GM21825 (cell line): Measurements from ENCODE around the gene ASB4.
"Not testable (repeated sequence)": the region's sequence is repeated elsewhere in the genome, so short reads cannot be mapped to it uniquely, and the experiment has no call there.

Experiments
- ATAC-seq: cut with Tn5 transposase; IDR thresholded peaks from one replicate; pipeline ENCODE4 v1.9.1; 2021; ENCODE audit warnings: mild to moderate bottlenecking, moderate library complexity; ENCODE audit not compliant: unreplicated experiment

ASB4 gene

GRCh38 chr7:95549818-95550529, 64.2 kb downstream of the ASB4 start:
- no peak for ATAC-seq

- ATAC-seq: no peak
Measured at GRCh38 chr7:95550546-95550945, 64.8 kb downstream of the ASB4 start.

- not testable (repeated sequence) for ATAC-seq
Measured at GRCh38 chr7:95552010-95552926, 66.5 kb downstream of the ASB4 start.

GRCh38 chr7:95553939-95554338, 68.2 kb downstream of the ASB4 start:
- no peak for ATAC-seq

GRCh38 chr7:95556777-95557176, 71.0 kb downstream of the ASB4 start:
- no peak for ATAC-seq

GRCh38 chr7:95558864-95559263, 73.1 kb downstream of the ASB4 start:
- no peak for ATAC-seq

GRCh38 chr7:95560674-95561073, 74.9 kb downstream of the ASB4 start:
- no peak for ATAC-seq

- no peak for ATAC-seq
Measured at GRCh38 chr7:95569720-95570119, 84.0 kb downstream of the ASB4 start.

GRCh38 chr7:95577137-95577536, 91.4 kb downstream of the ASB4 start:
- no peak for ATAC-seq

GRCh38 chr7:95578299-95578855, 92.6 kb downstream of the ASB4 start:
- ATAC-seq: no peak

- no peak for ATAC-seq
Measured at GRCh38 chr7:95579318-95579717, 93.6 kb downstream of the ASB4 start.

- no peak for ATAC-seq
Measured at GRCh38 chr7:95581467-95581866, 95.7 kb downstream of the ASB4 start.

GRCh38 chr7:95582578-95583293, 97.0 kb downstream of the ASB4 start:
- no peak for ATAC-seq

- no peak for ATAC-seq
Measured at GRCh38 chr7:95583834-95584621, 98.3 kb downstream of the ASB4 start.

GRCh38 chr7:95584769-95585425, 99.2 kb downstream of the ASB4 start:
- ATAC-seq: no peak

- ATAC-seq: no peak
Measured at GRCh38 chr7:95585426-95585789, 99.7 kb downstream of the ASB4 start.

GRCh38 chr7:95586951-95587301, 101.2 kb downstream of the ASB4 start:
- no peak for ATAC-seq

- no peak for ATAC-seq
Measured at GRCh38 chr7:95589031-95589430, 103.3 kb downstream of the ASB4 start.

- ATAC-seq: no peak
Measured at GRCh38 chr7:95589766-95590165, 104.0 kb downstream of the ASB4 start.
